Gastroesophageal sphincter (tissue), 3 donors: ENCODE data around the gene MYH10.

Experiments used
- CTCF ChIP-seq, 4 experiments: fragments of 200-600 bp in 2 of 4; fragments of 450-650 bp in 2 of 4; sonication (generic) in 1 of 4; IDR thresholded peaks; one replicate each; pipeline ENCODE4 v1.5.1; 2017 to 2019; ENCODE audit warnings: antibody characterized with exemption in 4 of 4, mild to moderate bottlenecking in 2 of 4, moderate library complexity in 2 of 4
- EP300 ChIP-seq: sonication (generic); formaldehyde crosslinking; IDR thresholded peaks from one replicate; pipeline ENCODE4 v1.6.1; 2017; ENCODE audit warnings: antibody characterized with exemption, mild to moderate bottlenecking
- POLR2A ChIP-seq, 2 donors: fragments of 450-650 bp; IDR thresholded peaks; one replicate each; pipeline ENCODE4 v1.6.1; 2017; ENCODE audit warnings: antibody characterized with exemption in 2 of 2, mild to moderate bottlenecking in 2 of 2, moderate library complexity in 1 of 2

- TF ChIP-seq CTCF (IDR thresholded peaks at IDR 0.05) = no peak
- TF ChIP-seq POLR2A (IDR thresholded peaks at IDR 0.05) = no peak
- TF ChIP-seq EP300 = no peak
Observed at GRCh38 chr17:8473451-8474192, 156.9 kb downstream of the MYH10 start.
